Measurements from ENCODE around the gene RMND1. TPM values are rescaled to one million over a fixed set of nuclear protein-coding genes. Genes with fewer than 3 reads are reported as not detected.

Gene RMND1
- total RNA-seq, 4 donors from 2014 or later: 25.8 to 32.6 (median 28.8) TPM

DNA sequence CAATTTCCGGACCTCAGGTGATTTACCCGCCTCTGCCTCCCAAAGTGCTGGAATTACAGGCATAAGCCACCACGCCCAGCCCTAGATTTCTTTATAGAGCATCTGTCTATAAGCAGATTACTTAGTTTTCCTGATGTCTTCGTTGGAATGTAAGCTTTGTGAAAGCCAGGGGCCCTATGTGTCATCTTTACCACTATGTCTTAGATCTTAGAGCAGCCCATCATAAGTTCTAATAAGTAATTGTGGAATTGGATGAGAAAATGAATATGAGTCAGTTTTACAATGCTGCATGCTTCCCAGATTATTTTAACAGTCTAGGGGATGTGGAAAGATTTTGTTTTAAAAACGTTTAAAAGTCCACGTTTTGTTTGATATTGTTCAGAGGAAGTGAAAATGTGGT, 51.5 kb downstream of the RMND1 start:
- TF ChIP-seq, protein P1, sequence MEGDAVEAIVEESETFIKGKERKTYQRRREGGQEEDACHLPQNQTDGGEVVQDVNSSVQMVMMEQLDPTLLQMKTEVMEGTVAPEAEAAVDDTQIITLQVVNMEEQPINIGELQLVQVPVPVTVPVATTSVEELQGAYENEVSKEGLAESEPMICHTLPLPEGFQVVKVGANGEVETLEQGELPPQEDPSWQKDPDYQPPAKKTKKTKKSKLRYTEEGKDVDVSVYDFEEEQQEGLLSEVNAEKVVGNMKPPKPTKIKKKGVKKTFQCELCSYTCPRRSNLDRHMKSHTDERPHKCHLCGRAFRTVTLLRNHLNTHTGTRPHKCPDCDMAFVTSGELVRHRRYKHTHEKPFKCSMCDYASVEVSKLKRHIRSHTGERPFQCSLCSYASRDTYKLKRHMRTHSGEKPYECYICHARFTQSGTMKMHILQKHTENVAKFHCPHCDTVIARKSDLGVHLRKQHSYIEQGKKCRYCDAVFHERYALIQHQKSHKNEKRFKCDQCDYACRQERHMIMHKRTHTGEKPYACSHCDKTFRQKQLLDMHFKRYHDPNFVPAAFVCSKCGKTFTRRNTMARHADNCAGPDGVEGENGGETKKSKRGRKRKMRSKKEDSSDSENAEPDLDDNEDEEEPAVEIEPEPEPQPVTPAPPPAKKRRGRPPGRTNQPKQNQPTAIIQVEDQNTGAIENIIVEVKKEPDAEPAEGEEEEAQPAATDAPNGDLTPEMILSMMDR (IDR thresholded peaks at IDR 0.05; ENCODE audit: low read depth): no peak

DNA sequence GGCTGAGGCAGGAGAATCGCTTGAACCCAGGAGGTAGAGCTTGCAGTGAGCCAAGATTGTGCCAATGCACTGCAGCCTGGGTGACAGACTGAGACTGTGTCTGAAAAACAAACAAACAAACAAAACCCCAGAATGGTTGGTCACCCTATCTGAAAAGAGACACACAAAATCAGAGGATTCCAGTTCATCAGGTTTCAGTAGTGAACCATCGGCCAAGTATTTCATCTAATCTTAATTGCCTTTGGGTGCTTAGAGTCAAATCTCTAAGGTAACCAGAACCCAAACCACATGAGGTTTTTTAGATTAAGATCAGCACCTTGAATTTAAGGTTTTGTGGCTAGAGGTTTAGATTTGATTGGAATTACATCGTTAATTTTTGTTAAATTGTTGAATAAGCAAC, 52.2 kb downstream of the RMND1 start:
- TF ChIP-seq, protein P1 (IDR thresholded peaks at IDR 0.05; ENCODE audit: low read depth): no peak

DNA sequence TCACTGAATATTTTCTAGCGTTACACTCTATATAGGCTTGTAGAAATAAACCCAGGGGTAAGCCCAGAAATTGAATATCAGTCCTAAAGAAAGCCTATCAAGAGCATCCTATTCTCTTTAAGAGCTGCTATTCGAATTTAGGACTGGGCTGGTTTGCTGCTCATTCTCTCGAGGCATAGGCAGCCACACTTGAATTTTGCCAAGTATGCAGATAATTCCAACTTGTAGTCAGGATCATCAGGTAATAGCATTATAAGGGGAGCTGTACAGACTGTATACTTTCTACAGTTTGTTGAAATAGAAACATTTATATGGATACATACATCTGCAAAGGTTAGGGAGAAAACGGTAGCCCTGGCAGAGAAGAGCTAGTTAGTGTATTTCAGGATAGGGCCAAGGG, 58.5 kb downstream of the RMND1 start:
- TF ChIP-seq, protein P1 (IDR thresholded peaks at IDR 0.05; ENCODE audit: low read depth): no peak

DNA sequence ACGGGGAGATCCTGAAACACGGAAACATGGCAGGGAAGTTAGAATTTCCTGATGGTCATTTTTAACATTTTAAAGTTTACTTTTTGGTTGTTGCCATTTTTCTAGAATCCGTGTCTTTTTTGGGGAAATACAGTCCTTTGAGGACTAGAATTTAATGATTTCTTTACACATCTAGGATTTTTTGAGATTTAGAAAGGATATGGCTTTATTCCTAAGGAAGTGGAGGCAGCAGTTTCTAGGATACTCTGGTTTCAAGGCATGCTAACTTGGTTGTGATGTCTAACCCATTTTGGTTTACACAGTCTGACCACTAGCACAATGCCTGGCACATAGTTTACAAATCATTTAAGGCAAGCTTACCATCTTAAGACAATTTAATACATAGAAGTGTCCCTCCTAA, 59.5 kb downstream of the RMND1 start:
- TF ChIP-seq, protein P1 (IDR thresholded peaks at IDR 0.05; ENCODE audit: low read depth): no peak

DNA sequence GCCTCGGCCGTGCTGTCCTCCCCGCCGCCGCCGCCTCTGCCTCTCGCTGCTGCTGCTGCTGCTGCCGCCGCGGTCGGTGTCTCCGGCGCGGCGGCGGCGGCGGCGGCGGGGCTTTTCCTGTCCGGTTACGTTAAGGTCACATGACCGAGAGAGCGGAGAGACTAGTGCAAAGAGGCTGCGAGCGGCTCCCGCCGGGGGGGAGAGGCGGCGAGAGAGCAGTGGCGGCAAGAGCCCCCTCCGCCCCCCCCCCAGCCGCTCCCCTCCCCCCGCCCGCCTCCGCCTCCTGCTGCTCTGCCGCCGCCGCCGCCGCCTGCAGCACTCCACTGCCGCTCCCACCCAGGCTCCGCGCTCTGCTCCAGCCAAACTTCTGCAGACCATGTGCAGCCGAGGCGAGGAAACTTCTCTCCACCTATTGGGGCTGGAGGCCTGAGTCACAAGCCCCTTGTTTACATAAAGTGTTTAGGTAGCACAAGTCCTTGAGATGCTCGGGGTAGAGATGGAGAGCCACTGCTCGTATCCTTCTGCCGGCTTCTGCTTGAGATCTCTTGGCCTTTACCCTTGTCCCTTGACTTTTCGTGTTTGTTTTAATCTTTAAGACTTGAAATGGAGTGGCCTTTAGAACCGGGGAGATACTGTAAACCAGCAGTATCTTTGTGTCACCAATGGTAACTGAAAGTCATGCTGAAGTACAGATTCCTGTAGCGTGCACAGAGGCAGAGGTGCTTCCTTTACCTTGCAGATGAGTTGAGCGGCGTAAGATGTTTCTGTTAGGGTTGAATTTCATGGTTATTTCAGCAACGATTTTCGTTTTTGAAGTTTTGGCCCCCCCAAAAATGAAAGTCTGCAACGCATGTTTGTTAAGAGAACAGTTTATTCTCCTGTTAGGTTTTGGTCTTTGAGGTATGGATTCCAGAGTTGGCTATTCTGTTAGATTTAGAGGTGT, 60.2 kb downstream of the RMND1 start, which contains the start of gene ZBTB2:
Gene ZBTB2 (minus strand): TSS at position 89 of the 943 bp plus-strand sequence. CDS start 17,922 bp downstream, outside the sequence.
- TF ChIP-seq, protein P1 (IDR thresholded peaks at IDR 0.05; ENCODE audit: low read depth): no peak

DNA sequence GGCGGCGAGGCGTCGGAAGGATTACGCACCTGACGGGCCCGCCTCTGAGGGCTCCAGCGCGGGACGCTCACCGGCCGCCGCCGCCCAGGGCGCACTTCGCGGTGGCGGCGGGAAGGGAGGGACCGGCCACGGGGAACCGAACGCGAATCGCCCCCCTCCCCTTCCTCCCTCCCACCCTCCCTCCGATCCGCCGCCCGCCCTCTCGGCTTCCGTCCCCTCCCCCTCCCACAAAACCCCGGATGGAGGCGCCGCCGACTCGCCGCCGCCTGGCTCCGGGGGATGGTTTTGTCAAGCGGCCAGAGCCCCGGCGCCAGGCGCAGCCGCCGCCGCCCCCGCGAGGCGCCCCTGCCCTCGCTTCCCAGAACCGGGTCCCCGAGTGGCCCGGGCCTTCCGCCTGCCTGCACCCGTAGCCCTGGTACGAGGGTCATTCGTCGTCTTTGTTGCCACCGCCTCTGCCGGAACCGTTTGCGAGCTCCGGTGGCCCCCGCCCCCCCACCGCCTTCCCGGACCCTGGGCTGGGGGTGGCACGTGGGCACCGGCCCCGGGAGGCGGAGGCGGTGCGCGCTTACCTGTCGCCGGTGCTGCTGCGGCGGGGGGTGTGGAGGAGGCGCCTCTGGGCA, 61.0 kb downstream of the RMND1 start:
- TF ChIP-seq, protein P1 (IDR thresholded peaks at IDR 0.05; ENCODE audit: low read depth): no peak

DNA sequence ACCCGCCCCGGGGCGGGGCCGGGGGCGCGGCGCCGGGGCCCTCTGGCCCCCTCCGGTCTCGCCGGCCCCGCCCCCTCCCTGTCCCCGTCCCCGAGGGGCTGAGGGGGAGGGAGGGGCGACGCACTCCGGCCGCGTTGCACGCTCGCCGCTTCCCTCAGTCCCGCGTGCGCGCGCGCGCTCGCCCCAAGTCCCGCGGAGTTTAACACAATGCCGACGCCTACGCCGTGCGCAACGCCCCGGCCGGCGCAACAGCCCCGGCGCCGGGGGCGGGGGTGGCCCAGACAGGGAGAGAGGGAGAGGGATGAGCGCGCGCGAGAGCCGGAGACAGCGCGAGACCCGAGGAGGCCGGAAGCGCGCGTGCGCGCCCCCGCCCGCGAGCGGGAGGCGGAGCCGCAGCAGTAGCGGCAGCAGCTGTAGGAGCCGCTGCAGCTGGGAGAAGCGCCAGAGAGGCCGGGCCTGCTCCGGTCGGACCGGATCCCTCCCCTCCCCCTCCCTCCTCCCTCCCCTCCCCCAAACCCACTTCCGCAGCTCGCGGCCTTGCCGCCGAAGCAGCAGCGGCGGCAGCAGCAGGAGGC, 61.6 kb downstream of the RMND1 start:
- TF ChIP-seq, protein P1 (IDR thresholded peaks at IDR 0.05; ENCODE audit: low read depth): no peak

Data from subcutaneous adipose tissue (tissue), 4 donors.